Gastroesophageal sphincter (tissue), 4 donors: ENCODE data around the gene ALG1. TPM values are rescaled to one million over a fixed set of nuclear protein-coding genes. Genes with fewer than 3 reads are reported as not detected.
"Not testable (repeated sequence)": the region's sequence is repeated elsewhere in the genome, so short reads cannot be mapped to it uniquely, and the experiment has no call there.

Source experiments
- ATAC-seq: fragments of 150-250 bp; one replicate; pipeline ENCODE4 v1.9.1; 2016; ENCODE audit warnings: mild to moderate bottlenecking, moderate library complexity
- H3K27ac ChIP-seq, 4 donors: fragments of 200-600 bp; sonication (generic) in 3 of 4; 1 replicate in 3 of 4; 2 replicates in 1 of 4; pipeline ENCODE4 v1.5.1; 2016 to 2019
- H3K27me3 ChIP-seq: fragments of 200-600 bp; sonication (generic); one replicate; pipeline ENCODE4 v1.5.1; 2019
- H3K36me3 ChIP-seq, 2 donors: fragments of 200-600 bp; sonication (generic); one replicate each; pipeline ENCODE4 v1.5.1; 2019; ENCODE audit warnings: control low read depth in 1 of 2
- H3K4me1 ChIP-seq, 3 donors: fragments of 200-600 bp; sonication (generic); 1 replicate in 2 of 3; 2 replicates in 1 of 3; pipeline ENCODE4 v1.5.1; 2016 to 2019; ENCODE audit warnings: control low read depth in 2 of 3
- H3K4me3 ChIP-seq, 2 donors: fragments of 200-600 bp; sonication (generic); one replicate each; pipeline ENCODE4 v1.5.1; 2019; ENCODE audit warnings: mild to moderate bottlenecking in 1 of 2, moderate library complexity in 1 of 2
- H3K9me3 ChIP-seq, 3 donors: fragments of 200-600 bp; sonication (generic); one replicate each; pipeline ENCODE4 v1.5.1; 2017 to 2019; ENCODE audit warnings: control low read depth in 2 of 3
- CTCF ChIP-seq, 4 experiments: fragments of 200-600 bp in 2 of 4; fragments of 450-650 bp in 2 of 4; sonication (generic) in 1 of 4; IDR thresholded peaks; one replicate each; pipeline ENCODE4 v1.5.1; 2017 to 2019; ENCODE audit warnings: antibody characterized with exemption in 4 of 4, mild to moderate bottlenecking in 2 of 4, moderate library complexity in 2 of 4
- EP300 ChIP-seq: sonication (generic); formaldehyde crosslinking; IDR thresholded peaks from one replicate; pipeline ENCODE4 v1.6.1; 2017; ENCODE audit warnings: antibody characterized with exemption, mild to moderate bottlenecking
- POLR2A ChIP-seq, 2 donors: fragments of 450-650 bp; IDR thresholded peaks; one replicate each; pipeline ENCODE4 v1.6.1; 2017; ENCODE audit warnings: antibody characterized with exemption in 2 of 2, mild to moderate bottlenecking in 2 of 2, moderate library complexity in 1 of 2
- POLR2AphosphoS5 ChIP-seq: sonication (generic); formaldehyde crosslinking; IDR thresholded peaks from one replicate; pipeline ENCODE4 v1.6.1; 2017; ENCODE audit warnings: antibody characterized with exemption
- WGBS, 2 donors: methylation state at CpG; one replicate each; pipeline ENCODE4 v1.1.5; 2018; ENCODE audit warnings: low coverage in 1 of 2; 5-methylcytosine and 5-hydroxymethylcytosine counted together
- total RNA-seq, 4 donors: library from RNA; depleted of rRNA; stranded (reverse); fragments of >200 nt; gene quantifications; one replicate each; pipeline ENCODE4 v1.1.0, GENCODE V29; 2016

Gene ALG1
- total RNA-seq, 4 donors from 2014 or later: 6.4 to 16.8 (median 12.9) TPM

- H3K36me3 ChIP-seq: peaks cover 0 to 30% of the 10 kb centered on the region in 2 donors
- H3K27ac ChIP-seq: no peak overlapping the region
- 75 to 86% methylated on average over 2 to 3 of the region's 8 CpGs for WGBS, 2 donors
- H3K27me3 ChIP-seq: peaks cover 7% of the 10 kb centered on the region
- no peak for ATAC-seq
- H3K4me3 ChIP-seq: no peak overlapping the region
- no peaks in the 10 kb centered on the region for H3K4me1 ChIP-seq
- H3K9me3 ChIP-seq: no peaks in the 10 kb centered on the region
- TF ChIP-seq CTCF (IDR thresholded peaks at IDR 0.05) (no peak), EP300 (no peak), POLR2A (IDR thresholded peaks at IDR 0.05) (no peak), POLR2AphosphoS5 (no peak)
Observed at GRCh38 chr16:5044011-5044540, 27.6 kb upstream of the ALG1 start.

GRCh38 chr16:5044581-5044980, 27.1 kb upstream of the ALG1 start:
- H3K27me3 ChIP-seq, H3K9me3 ChIP-seq, H3K27ac ChIP-seq, H3K4me3 ChIP-seq, ATAC-seq, H3K4me1 ChIP-seq: not testable (repeated sequence)
- H3K36me3 ChIP-seq: peaks cover 0 to 30% of the 10 kb centered on the region in 2 donors
- 89 to 94% methylated on average over 6 to 7 of the region's 11 CpGs for WGBS, 2 donors

GRCh38 chr16:5045499-5046115, 26.0 kb upstream of the ALG1 start:
- H3K27me3 ChIP-seq: peaks cover 7% of the 10 kb centered on the region
- no peak for ATAC-seq
- no peaks in the 10 kb centered on the region for H3K4me1 ChIP-seq
- H3K4me3 ChIP-seq: no peak overlapping the region
- H3K9me3 ChIP-seq: no peaks in the 10 kb centered on the region
- H3K36me3 ChIP-seq: peaks cover 0 to 30% of the 10 kb centered on the region in 2 donors
- TF ChIP-seq EP300 (no peak), POLR2AphosphoS5 (no peak), CTCF (IDR thresholded peaks at IDR 0.05) (no peak), POLR2A (IDR thresholded peaks at IDR 0.05) (no peak)
- 73 to 87% methylated on average over 3 to 5 of the region's 10 CpGs for WGBS, 2 donors
- H3K27ac ChIP-seq: no peak overlapping the region

- Histone ChIP-seq H3K9me3 (no peaks in the 10 kb centered on the region), H3K27ac (no peak overlapping the region), H3K27me3 (peaks cover 7% of the 10 kb centered on the region), H3K4me3 (no peak overlapping the region), H3K4me1 (no peaks in the 10 kb centered on the region), H3K36me3 (peaks cover 0 to 30% of the 10 kb centered on the region in 2 donors)
- WGBS, 2 donors: 81 to 84% methylated on average over 2 of the region's 2 CpGs
- no peak for TF ChIP-seq POLR2A (IDR thresholded peaks at IDR 0.05)
- no peak for TF ChIP-seq CTCF (IDR thresholded peaks at IDR 0.05)
- ATAC-seq: no peak
Observed at GRCh38 chr16:5046914-5047313, 24.7 kb upstream of the ALG1 start.

- Histone ChIP-seq H3K27me3 (peaks cover 9% of the 10 kb centered on the region), H3K4me1 (no peaks in the 10 kb centered on the region), H3K4me3 (no peak overlapping the region), H3K9me3 (no peaks in the 10 kb centered on the region), H3K27ac (no peak overlapping the region), H3K36me3 (no peaks in the 10 kb centered on the region)
- 80 to 90% methylated on average over 2 to 4 of the region's 16 CpGs for WGBS, 2 donors
- ATAC-seq: no peak
- no peak for TF ChIP-seq EP300
- TF ChIP-seq POLR2A (IDR thresholded peaks at IDR 0.05): no peak
- no peak for TF ChIP-seq POLR2AphosphoS5
- TF ChIP-seq CTCF (IDR thresholded peaks at IDR 0.05): no peak
Observed at GRCh38 chr16:5054876-5055865, 16.5 kb upstream of the ALG1 start.
